ENCODE measurements around the gene PARG.
A peak's percentile ranks its signal among the peaks of the same experiment; 100 is the strongest.

The PARG gene

GRCh38 chr10:49831352-49832035 lies 110.3 kb downstream of the PARG start:
- TF ChIP-seq TAF1 (IDR thresholded peaks at IDR 0.05; ENCODE audit: low read depth) (no peak), EP300 (IDR thresholded peaks at IDR 0.05; ENCODE audit: borderline replicate concordance) (peak; percentile 80), RAD21 (IDR thresholded peaks at IDR 0.05; ENCODE audit: low read depth) (no peak), CEBPB (IDR thresholded peaks at IDR 0.05) (no peak), EGR1 (IDR thresholded peaks at IDR 0.05) (no peak), CREB1 (IDR thresholded peaks at IDR 0.05; ENCODE audit: low read depth) (no peak), ZBTB7A (IDR thresholded peaks at IDR 0.05; ENCODE audit: low read depth) (no peak), TEAD4 (IDR thresholded peaks at IDR 0.05) (peak; percentile 85), NFIC (IDR thresholded peaks at IDR 0.05) (0 out of 2 replicates have a peak, but pooled peaks have one; percentile 20), MAX (IDR thresholded peaks at IDR 0.05) (peak; percentile 18; the same call in 1 of the 2 replicates), FOXM1 (IDR thresholded peaks at IDR 0.05; ENCODE audit: borderline replicate concordance, low read depth) (peak; percentile 43; the same call in 1 of the 2 replicates), REST (IDR thresholded peaks at IDR 0.05; ENCODE audit: low read depth) (no peak), USF1 (IDR thresholded peaks at IDR 0.05) (peak; percentile 58), YY1 (IDR thresholded peaks at IDR 0.05; ENCODE audit: low read depth) (0 out of 2 replicates have a peak, but pooled peaks have one; percentile 14), TCF12 (IDR thresholded peaks at IDR 0.05; ENCODE audit: low read depth) (peak; percentile 62; the same call in 1 of the 2 replicates)

- no peak for TF ChIP-seq ZBTB7A (IDR thresholded peaks at IDR 0.05; ENCODE audit: low read depth)
- no peak for TF ChIP-seq CEBPB (IDR thresholded peaks at IDR 0.05)
- no peak for TF ChIP-seq TEAD4 (IDR thresholded peaks at IDR 0.05)
- TF ChIP-seq USF1 (IDR thresholded peaks at IDR 0.05), result no peak
- TF ChIP-seq EP300 (IDR thresholded peaks at IDR 0.05; ENCODE audit: borderline replicate concordance), result no peak
- TF ChIP-seq TCF12 (IDR thresholded peaks at IDR 0.05; ENCODE audit: low read depth), result no peak
- no peak for TF ChIP-seq YY1 (IDR thresholded peaks at IDR 0.05; ENCODE audit: low read depth)
Measured at GRCh38 chr10:49830846-49831245, 111.0 kb downstream of the PARG start.

- TF ChIP-seq REST (IDR thresholded peaks at IDR 0.05; ENCODE audit: low read depth), result no peak
- TF ChIP-seq NFIC (IDR thresholded peaks at IDR 0.05), result no peak
- TF ChIP-seq EP300 (IDR thresholded peaks at IDR 0.05; ENCODE audit: borderline replicate concordance), result no peak
- TF ChIP-seq CEBPB (IDR thresholded peaks at IDR 0.05), result no peak
- no peak for TF ChIP-seq YY1 (IDR thresholded peaks at IDR 0.05; ENCODE audit: low read depth)
- no peak for TF ChIP-seq CREB1 (IDR thresholded peaks at IDR 0.05; ENCODE audit: low read depth)
- TF ChIP-seq TAF1 (IDR thresholded peaks at IDR 0.05; ENCODE audit: low read depth), result no peak
Measured at GRCh38 chr10:49830016-49830415, 111.8 kb downstream of the PARG start.

GRCh38 chr10:49827297-49827696 lies 114.5 kb downstream of the PARG start:
- TF ChIP-seq EP300 (IDR thresholded peaks at IDR 0.05; ENCODE audit: borderline replicate concordance) (no peak), ZBTB7A (IDR thresholded peaks at IDR 0.05; ENCODE audit: low read depth) (no peak), NFIC (IDR thresholded peaks at IDR 0.05) (no peak), CREB1 (IDR thresholded peaks at IDR 0.05; ENCODE audit: low read depth) (no peak), REST (IDR thresholded peaks at IDR 0.05; ENCODE audit: low read depth) (no peak), YY1 (IDR thresholded peaks at IDR 0.05; ENCODE audit: low read depth) (no peak), EGR1 (IDR thresholded peaks at IDR 0.05) (no peak), USF1 (IDR thresholded peaks at IDR 0.05) (no peak), MAX (IDR thresholded peaks at IDR 0.05) (no peak), FOXM1 (IDR thresholded peaks at IDR 0.05; ENCODE audit: borderline replicate concordance, low read depth) (no peak), TAF1 (IDR thresholded peaks at IDR 0.05; ENCODE audit: low read depth) (no peak), TEAD4 (IDR thresholded peaks at IDR 0.05) (no peak), CEBPB (IDR thresholded peaks at IDR 0.05) (no peak), RAD21 (IDR thresholded peaks at IDR 0.05; ENCODE audit: low read depth) (no peak), TCF12 (IDR thresholded peaks at IDR 0.05; ENCODE audit: low read depth) (no peak)
